IPS-11a (cell line): ENCODE results near the gene ELOA.
"Not testable (repeated sequence)": the region's sequence is repeated elsewhere in the genome, so short reads cannot be mapped to it uniquely, and the experiment has no call there.

Experiments
- H3K4me3 ChIP-seq: one replicate; pipeline ENCODE4 v1.5.1; 2013; ENCODE audit warnings: low read depth, low read length, control low read depth

ELOA gene

DNA sequence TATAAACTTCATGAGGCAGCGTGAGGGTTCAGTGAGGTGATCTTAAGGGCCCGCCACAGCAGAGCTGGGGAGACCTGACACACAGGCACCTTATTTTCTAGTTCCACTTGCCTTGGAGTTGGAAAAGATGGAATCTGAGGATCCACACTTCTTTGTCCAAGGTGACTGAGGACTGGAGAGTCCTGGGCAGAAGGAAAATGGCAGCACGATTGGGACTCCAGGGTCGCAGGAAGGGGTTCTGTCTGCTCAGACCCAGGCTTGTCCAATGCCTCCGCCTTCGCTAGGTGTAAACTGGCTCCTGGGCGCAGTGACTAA, 55.9 kb downstream of the ELOA start:
- H3K4me3 ChIP-seq, result peak overlapping the region; percentile 78

GRCh38 chr1:23799570-23800399, 56.5 kb downstream of the ELOA start:
- peak overlapping the region; percentile 78 for H3K4me3 ChIP-seq

GRCh38 chr1:23800400-23801337, 57.4 kb downstream of the ELOA start, which contains the start of gene GALE:
Gene GALE (minus strand): TSS chr1:23800754. CDS start chr1:23799007, 1,747 bp downstream.
- peak within 1 kb of the TSS; percentile 78 for H3K4me3 ChIP-seq

DNA sequence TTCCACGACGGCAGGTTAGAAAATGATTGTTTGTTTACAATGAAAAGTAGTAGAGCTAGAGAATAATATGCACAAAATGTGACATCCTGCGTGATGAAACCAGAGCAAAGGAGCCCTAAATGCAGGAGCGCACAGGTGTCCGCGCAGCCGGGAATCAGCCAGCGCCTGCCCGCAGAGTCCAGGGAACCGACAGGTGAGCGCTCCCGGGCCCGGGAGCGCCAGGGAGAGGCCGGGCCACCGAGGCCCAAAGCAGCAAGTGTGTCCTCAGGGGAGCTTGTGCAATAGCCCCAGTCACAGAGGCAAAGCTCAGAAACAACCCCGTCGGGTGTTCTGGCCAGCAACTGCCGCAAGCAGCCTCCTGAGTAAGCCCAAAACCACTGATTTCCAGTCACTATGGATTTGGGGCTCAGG, 58.1 kb downstream of the ELOA start:
- H3K4me3 ChIP-seq, result peak overlapping the region; percentile 78

DNA sequence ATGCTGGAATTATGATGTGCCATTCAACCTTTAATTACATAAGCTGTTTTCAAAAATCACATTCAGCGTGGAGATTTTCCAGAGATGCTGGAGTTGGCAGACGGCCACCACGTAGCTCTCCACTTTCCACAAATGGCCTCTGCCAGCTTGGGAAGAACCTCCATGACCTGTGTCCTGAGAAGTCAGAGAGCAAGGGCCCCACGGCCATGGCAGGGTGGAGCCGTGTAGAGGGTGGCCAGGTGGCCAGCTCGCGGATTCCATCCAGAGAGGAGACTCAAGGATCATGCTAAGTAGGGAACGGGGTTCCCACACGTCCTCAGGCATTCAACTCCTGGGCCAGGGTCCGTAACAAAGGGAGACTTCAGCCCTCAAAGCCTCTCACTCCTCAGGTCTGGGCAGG, 58.6 kb downstream of the ELOA start:
- H3K4me3 ChIP-seq, result no peak overlapping the region

DNA sequence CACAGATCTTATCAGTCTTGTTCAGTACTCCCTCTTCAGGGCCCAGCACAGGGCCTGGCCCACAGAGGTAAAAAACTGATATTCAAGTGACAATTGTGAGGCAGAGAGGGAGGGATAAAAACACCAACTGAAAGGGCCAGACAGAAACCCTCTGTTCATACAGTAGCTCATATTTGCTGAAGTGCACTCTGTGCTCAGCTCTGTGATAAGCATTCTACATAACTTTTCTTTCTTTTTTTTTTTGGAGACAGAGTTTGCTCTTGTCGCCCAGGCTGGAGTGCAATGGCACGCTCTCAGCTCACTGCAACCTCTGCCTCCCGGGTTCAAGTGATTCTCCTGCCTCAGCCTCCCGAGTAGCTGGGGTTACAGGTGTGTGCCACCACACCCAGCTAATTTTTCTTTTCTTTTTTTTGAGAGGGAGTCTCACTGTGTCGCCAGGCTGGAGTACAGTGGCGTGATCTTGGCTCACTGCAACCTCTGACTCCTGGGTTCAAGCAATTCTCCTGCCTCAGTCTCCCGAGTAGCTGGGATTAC, 59.6 kb downstream of the ELOA start:
- not testable (repeated sequence) for H3K4me3 ChIP-seq

DNA sequence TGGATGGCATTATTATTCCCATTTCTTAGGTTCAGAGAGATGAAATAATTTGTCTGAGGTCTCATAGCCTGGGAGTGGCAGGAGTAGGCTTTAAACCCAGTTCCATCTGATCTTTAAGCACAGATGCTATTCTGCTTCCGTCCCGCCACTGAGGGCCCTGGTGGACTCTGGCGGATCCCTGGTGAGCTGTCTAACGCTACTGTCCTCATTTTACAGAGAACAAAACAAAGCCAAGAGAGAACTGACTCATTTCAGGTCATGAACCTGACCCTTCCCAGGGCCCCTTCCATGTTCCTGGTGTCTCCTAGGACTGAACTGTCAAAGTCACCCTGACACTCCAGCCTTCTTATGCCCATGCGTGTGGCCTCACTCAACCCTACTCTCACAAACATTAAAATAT, 60.4 kb downstream of the ELOA start:
- no peak overlapping the region for H3K4me3 ChIP-seq

GRCh38 chr1:23804183-23804835, 61.0 kb downstream of the ELOA start:
- H3K4me3 ChIP-seq, result no peak overlapping the region

DNA sequence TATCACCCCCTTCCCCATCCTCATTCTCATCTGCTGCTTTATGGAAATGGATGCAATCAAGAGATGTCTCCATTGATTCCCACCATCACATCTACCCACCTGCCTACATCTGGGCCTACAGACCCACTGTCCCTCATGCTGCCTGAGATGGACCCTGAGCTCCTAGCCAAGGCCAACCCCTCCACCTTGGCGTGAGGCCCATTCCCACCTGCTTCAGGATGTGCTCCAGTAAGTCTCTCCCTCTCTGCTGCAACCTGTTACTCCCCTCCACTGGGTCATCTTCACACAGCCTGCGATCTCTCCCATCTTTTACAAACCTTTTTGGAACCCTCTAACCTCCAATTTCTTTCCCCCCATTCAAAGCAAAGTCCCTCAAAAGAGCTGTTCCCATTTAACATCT, 61.8 kb downstream of the ELOA start:
- H3K4me3 ChIP-seq, result no peak overlapping the region

DNA sequence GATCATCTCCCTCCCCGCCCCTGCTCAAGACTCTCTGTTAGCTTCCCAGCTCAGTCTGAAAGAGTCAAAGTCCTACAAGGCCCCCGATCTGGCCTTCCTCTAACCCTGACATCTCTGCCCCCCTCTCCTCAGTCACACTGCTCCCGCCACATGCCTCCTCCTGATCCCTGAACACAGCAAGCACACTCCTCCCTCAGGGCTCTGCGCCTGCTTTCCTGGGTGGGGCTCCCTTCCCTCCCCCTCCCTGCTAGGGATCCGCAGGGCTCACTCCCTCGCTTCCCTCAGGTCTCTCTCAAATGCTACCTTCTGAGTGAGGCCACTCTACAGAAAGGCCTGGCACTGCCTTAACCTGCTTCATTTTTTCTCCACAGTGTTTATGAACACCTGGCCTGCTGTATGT, 63.0 kb downstream of the ELOA start:
- H3K4me3 ChIP-seq, result no peak overlapping the region

DNA sequence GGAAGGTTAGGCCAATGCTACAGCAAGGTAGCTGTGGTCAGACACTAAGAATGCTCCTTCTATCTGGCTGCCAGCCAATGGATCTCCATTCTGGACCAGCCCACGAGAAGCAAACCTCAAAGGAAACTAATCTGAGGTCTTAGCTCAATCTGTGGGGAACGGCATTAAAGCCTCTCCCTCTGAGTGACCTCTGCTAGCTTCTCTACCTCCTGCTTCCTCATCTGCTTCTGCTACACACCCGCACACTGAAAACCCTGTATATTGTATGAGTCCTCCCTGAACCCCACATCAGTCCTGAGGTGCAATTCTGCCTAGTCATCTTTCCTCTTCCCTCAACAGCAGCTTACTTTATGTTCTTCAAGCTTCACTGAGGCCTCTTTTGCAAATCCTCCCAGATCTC, 64.2 kb downstream of the ELOA start:
- no peak overlapping the region for H3K4me3 ChIP-seq

GRCh38 chr1:23809751-23810171, 66.5 kb downstream of the ELOA start:
- no peak overlapping the region for H3K4me3 ChIP-seq

- H3K4me3 ChIP-seq, result no peak overlapping the region
Measured at GRCh38 chr1:23810818-23811540, 67.7 kb downstream of the ELOA start.
